ENCODE measurements around the gene CLDN12.

CLDN12 gene

DNA sequence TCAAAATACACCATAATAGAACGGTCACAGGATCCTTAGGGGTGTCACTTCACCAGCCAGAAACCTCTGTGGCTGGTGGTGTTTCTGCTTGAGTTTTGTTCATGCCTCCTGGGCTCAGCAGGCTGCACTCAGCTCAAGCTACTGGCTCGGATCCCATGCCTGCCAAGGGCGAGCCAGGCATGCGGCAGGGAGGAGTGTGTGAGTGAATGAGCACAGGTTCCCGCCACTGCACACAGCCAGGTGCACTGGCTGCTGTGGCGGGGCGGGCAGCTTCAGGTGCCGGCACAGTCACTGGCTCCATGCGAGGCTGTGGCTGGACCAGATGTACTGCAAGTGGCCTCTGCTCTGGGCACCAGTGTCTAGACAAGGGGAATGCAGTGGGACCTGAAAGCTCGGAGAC lies 29.5 kb downstream of the CLDN12 start:
- H3F3A ChIP-seq (ENCODE audit: low read depth), result no peaks in the 10 kb centered on the region
- no peaks in the 10 kb centered on the region for H4K20me1 ChIP-seq (ENCODE audit: insufficient read depth, low read length, poor library complexity, severe bottlenecking)
- H3K9ac ChIP-seq (ENCODE audit: low read depth, low read length, poor library complexity, severe bottlenecking), result no peak overlapping the region
- H3K79me2 ChIP-seq (ENCODE audit: insufficient read depth, low read length), result no peaks in the 10 kb centered on the region
- H3K4me1 ChIP-seq (ENCODE audit: insufficient read depth, low read length, poor library complexity, severe bottlenecking), result no peaks in the 10 kb centered on the region
- H3K4me2 ChIP-seq (ENCODE audit: low read depth, low read length, poor library complexity, severe bottlenecking), result no peak overlapping the region
- no peak for TF ChIP-seq EZH2phosphoT487 (IDR thresholded peaks at IDR 0.05; ENCODE audit: borderline replicate concordance)
- TF ChIP-seq, protein P1, sequence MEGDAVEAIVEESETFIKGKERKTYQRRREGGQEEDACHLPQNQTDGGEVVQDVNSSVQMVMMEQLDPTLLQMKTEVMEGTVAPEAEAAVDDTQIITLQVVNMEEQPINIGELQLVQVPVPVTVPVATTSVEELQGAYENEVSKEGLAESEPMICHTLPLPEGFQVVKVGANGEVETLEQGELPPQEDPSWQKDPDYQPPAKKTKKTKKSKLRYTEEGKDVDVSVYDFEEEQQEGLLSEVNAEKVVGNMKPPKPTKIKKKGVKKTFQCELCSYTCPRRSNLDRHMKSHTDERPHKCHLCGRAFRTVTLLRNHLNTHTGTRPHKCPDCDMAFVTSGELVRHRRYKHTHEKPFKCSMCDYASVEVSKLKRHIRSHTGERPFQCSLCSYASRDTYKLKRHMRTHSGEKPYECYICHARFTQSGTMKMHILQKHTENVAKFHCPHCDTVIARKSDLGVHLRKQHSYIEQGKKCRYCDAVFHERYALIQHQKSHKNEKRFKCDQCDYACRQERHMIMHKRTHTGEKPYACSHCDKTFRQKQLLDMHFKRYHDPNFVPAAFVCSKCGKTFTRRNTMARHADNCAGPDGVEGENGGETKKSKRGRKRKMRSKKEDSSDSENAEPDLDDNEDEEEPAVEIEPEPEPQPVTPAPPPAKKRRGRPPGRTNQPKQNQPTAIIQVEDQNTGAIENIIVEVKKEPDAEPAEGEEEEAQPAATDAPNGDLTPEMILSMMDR (conservative IDR thresholded peaks at IDR 0.05; ENCODE audit: low read length), result no peak
- no peak overlapping the region for H3K4me3 ChIP-seq (ENCODE audit: low read length, poor library complexity, severe bottlenecking)
- H3K9me3 ChIP-seq (ENCODE audit: insufficient read depth, low read depth, low read length), result peaks cover 5% of the 10 kb centered on the region; the same call in 1 of the 2 replicates
- H3K36me3 ChIP-seq (ENCODE audit: insufficient read depth, low read length), result no peaks in the 10 kb centered on the region
- H2AFZ ChIP-seq (ENCODE audit: low read length), result no peak overlapping the region
- no peaks in the 10 kb centered on the region for H3K9me2 ChIP-seq (replicated peaks; ENCODE audit: low read depth, low read length)
- no peaks in the 10 kb centered on the region for H3K27me3 ChIP-seq (ENCODE audit: insufficient read depth, low read length, poor library complexity, severe bottlenecking)

DNA sequence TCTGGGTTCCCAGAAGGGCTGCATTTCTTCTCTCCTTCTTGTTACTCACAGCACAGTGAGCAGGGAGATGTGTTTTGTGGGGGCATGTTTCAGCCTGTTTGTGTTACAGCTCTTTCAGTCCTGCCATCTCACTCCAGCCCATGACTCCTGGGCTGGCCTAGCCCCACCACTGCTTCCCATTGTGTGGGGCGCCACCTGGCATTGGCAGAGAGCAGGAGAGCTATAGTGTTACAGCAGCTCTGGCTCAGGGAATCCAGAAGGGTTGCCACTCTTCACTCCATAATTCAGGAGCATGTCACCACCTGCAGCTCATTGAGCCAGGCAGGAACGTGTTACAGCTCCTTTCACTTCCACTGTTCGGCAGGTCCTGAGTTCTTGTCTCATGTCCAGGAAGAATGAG lies 30.0 kb downstream of the CLDN12 start:
- H3K9me3 ChIP-seq (ENCODE audit: insufficient read depth, low read depth, low read length), result peaks cover 5% of the 10 kb centered on the region; the same call in 1 of the 2 replicates
- no peak overlapping the region for H2AFZ ChIP-seq (ENCODE audit: low read length)
- H3K4me1 ChIP-seq (ENCODE audit: insufficient read depth, low read length, poor library complexity, severe bottlenecking), result no peaks in the 10 kb centered on the region
- H3K9me2 ChIP-seq (replicated peaks; ENCODE audit: low read depth, low read length), result no peaks in the 10 kb centered on the region
- H4K20me1 ChIP-seq (ENCODE audit: insufficient read depth, low read length, poor library complexity, severe bottlenecking), result no peaks in the 10 kb centered on the region
- H3K4me2 ChIP-seq (ENCODE audit: low read depth, low read length, poor library complexity, severe bottlenecking), result no peak overlapping the region
- H3K27me3 ChIP-seq (ENCODE audit: insufficient read depth, low read length, poor library complexity, severe bottlenecking), result no peaks in the 10 kb centered on the region
- no peaks in the 10 kb centered on the region for H3K36me3 ChIP-seq (ENCODE audit: insufficient read depth, low read length)
- H3K4me3 ChIP-seq (ENCODE audit: low read length, poor library complexity, severe bottlenecking), result no peak overlapping the region
- no peak for TF ChIP-seq EZH2phosphoT487 (IDR thresholded peaks at IDR 0.05; ENCODE audit: borderline replicate concordance)
- TF ChIP-seq, protein P1 (conservative IDR thresholded peaks at IDR 0.05; ENCODE audit: low read length), result no peak
- H3K9ac ChIP-seq (ENCODE audit: low read depth, low read length, poor library complexity, severe bottlenecking), result no peak overlapping the region
- H3K79me2 ChIP-seq (ENCODE audit: insufficient read depth, low read length), result no peaks in the 10 kb centered on the region
- no peaks in the 10 kb centered on the region for H3F3A ChIP-seq (ENCODE audit: low read depth)

DNA sequence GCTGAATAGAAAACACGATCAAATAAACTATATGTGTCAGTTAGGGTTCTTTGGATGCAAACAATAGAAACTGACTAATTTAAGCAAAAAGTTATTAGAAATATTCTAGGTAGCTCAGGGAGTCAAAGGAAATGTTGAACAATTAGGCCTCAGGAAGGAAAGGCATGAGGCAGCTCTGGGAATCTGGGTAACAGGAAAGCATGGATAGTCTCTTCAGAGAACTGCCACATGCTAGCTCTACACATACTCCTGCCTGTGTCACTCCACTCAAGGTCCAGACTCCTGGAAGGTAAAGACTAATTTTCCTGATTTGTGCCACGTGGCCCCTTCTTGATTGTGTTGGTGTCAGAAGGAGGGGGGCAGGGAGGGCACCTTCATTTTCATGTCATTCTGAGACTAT lies 42.4 kb downstream of the CLDN12 start:
- no peaks in the 10 kb centered on the region for H3K9me3 ChIP-seq (ENCODE audit: insufficient read depth, low read depth, low read length)
- no peaks in the 10 kb centered on the region for H3K27me3 ChIP-seq (ENCODE audit: insufficient read depth, low read length, poor library complexity, severe bottlenecking)
- TF ChIP-seq, protein P1 (conservative IDR thresholded peaks at IDR 0.05; ENCODE audit: low read length), result no peak
- no peak for TF ChIP-seq EZH2phosphoT487 (IDR thresholded peaks at IDR 0.05; ENCODE audit: borderline replicate concordance)
- H2AFZ ChIP-seq (ENCODE audit: low read length), result no peak overlapping the region
- H3K4me1 ChIP-seq (ENCODE audit: insufficient read depth, low read length, poor library complexity, severe bottlenecking), result no peaks in the 10 kb centered on the region
- H3F3A ChIP-seq (ENCODE audit: low read depth), result no peaks in the 10 kb centered on the region
- H3K9me2 ChIP-seq (replicated peaks; ENCODE audit: low read depth, low read length), result no peaks in the 10 kb centered on the region
- no peak overlapping the region for H3K9ac ChIP-seq (ENCODE audit: low read depth, low read length, poor library complexity, severe bottlenecking)
- H3K36me3 ChIP-seq (ENCODE audit: insufficient read depth, low read length), result no peaks in the 10 kb centered on the region
- no peaks in the 10 kb centered on the region for H4K20me1 ChIP-seq (ENCODE audit: insufficient read depth, low read length, poor library complexity, severe bottlenecking)
- H3K4me3 ChIP-seq (ENCODE audit: low read length, poor library complexity, severe bottlenecking), result no peak overlapping the region
- H3K4me2 ChIP-seq (ENCODE audit: low read depth, low read length, poor library complexity, severe bottlenecking), result no peak overlapping the region
- no peaks in the 10 kb centered on the region for H3K79me2 ChIP-seq (ENCODE audit: insufficient read depth, low read length)

Data from Loucy (cell line).